HepG2 (cell line): Measurements from ENCODE around the gene C1QB. TPM values are rescaled to one million over a fixed set of nuclear protein-coding genes. Genes with fewer than 3 reads are reported as not detected.

ENCODE experiments used
- ATAC-seq: fragments of 200-7000 bp; cut with Tn5 transposase; 3 replicates; pipeline ENCODE4 v1.9.1; 2020; ENCODE audit warnings: mild to moderate bottlenecking, moderate library complexity
- BruUV-seq: library from RNA; stranded (reverse); fragments of 400-500 nt; replicated peaks from 2 replicates; lab custom pipeline; 2021; lab: Mats Ljungman, UMichigan
- CTCF ChIA-PET: fragments of 300-600 bp; formaldehyde crosslinking; extraction: SDS; loops from one replicate; lab custom pipeline; 2021; ENCODE audit warnings: low total read pairs, inconsistent platforms, low intra/inter-chr PET ratio; lab: Yijun Ruan, JAX
- POLR2A ChIA-PET: fragments of 350-600 bp; sonication (Branson Sonifier 250); formaldehyde crosslinking; loops from one replicate; lab custom pipeline; 2020; ENCODE audit warnings: antibody characterized with exemption, inconsistent platforms; lab: Yijun Ruan, JAX
- DNase-seq: peaks from one replicate; pipeline ENCODE4 v3.0.0-alpha.2; 2015; ENCODE audit warnings: low spot score
- FAIRE-seq: peaks from 3 replicates; lab custom pipeline; 2011; peaks lifted over from hg19 to GRCh38; lab: Jason Lieb, UNC
- H2AFZ ChIP-seq: one replicate; pipeline ENCODE4 v1.6.1; 2011; ENCODE audit warnings: low read length, inconsistent platforms
- H3K27ac ChIP-seq: fragments of 300-600 bp; 3 replicates; pipeline ENCODE4 v1.8.0; 2011; ENCODE audit warnings: mixed run types, mild to moderate bottlenecking, mixed read lengths, low read length, inconsistent platforms; ENCODE audit not compliant: insufficient read depth; ENCODE audit errors: extremely low read length
- H3K27me3 ChIP-seq, 2 experiments: fragments of 200-600 bp in 1 of 2; 2 replicates in 1 of 2; 3 replicates in 1 of 2; pipeline versions ENCODE4 v1.6.0 to v1.8.0; 2011; ENCODE audit warnings: low read length in 2 of 2, mild to moderate bottlenecking in 2 of 2, moderate library complexity in 2 of 2, inconsistent platforms in 1 of 2; ENCODE audit not compliant: insufficient read depth in 2 of 2, control insufficient read depth in 1 of 2
- H3K36me3 ChIP-seq, 2 experiments: fragments of 200-600 bp in 1 of 2; replicated peaks in 1 of 2; 2 replicates in 1 of 2; 3 replicates in 1 of 2; pipeline versions ENCODE4 v1.5.1 to v1.8.0; 2011; ENCODE audit warnings: low read length in 2 of 2, inconsistent platforms in 1 of 2; ENCODE audit not compliant: insufficient read depth in 2 of 2, control insufficient read depth in 1 of 2
- H3K4me1 ChIP-seq: 2 replicates; pipeline ENCODE4 v1.5.1; 2012; ENCODE audit warnings: low read length, inconsistent platforms; ENCODE audit not compliant: insufficient read depth
- H3K4me2 ChIP-seq: 2 replicates; pipeline ENCODE4 v1.6.0; 2011; ENCODE audit warnings: low read depth, low read length, inconsistent platforms
- H3K4me3 ChIP-seq, 3 experiments: fragments of 200-600 bp in 1 of 3; sonication (generic), shearing (Covaris generic) in 1 of 3; replicated peaks in 1 of 3; 2 replicates each; pipeline ENCODE4 v1.5.1; 2011 to 2016; ENCODE audit warnings: low read length in 3 of 3, inconsistent platforms in 2 of 3, low read depth in 2 of 3, mild to moderate bottlenecking in 2 of 3, control low read depth in 1 of 3, mixed read lengths in 1 of 3; ENCODE audit not compliant: insufficient read depth in 1 of 3
- H3K79me2 ChIP-seq: one replicate; pipeline ENCODE4 v1.6.1; 2011; ENCODE audit warnings: low read length, inconsistent platforms; ENCODE audit not compliant: insufficient read depth
- H3K9ac ChIP-seq: 2 replicates; pipeline ENCODE4 v1.6.0; 2011; ENCODE audit warnings: mild to moderate bottlenecking, low read depth, low read length, inconsistent platforms; ENCODE audit not compliant: insufficient read depth
- H3K9me3 ChIP-seq: 2 replicates; pipeline ENCODE4 v1.5.1; 2012; ENCODE audit warnings: mild to moderate bottlenecking, low read length
- H4K20me1 ChIP-seq: 2 replicates; pipeline ENCODE4 v1.6.0; 2011; ENCODE audit warnings: inconsistent platforms, mild to moderate bottlenecking, low read length, moderate library complexity; ENCODE audit not compliant: insufficient read depth
- FOXK2 ChIP-seq: fragments of 450-650 bp; IDR thresholded peaks from 2 replicates; pipeline ENCODE4 v1.6.1; 2016
- KAT2B ChIP-seq: fragments of 150-350 bp; IDR thresholded peaks from 2 replicates; pipeline ENCODE4 v1.6.1; 2014; ENCODE audit warnings: low read depth, low read length, borderline replicate concordance
- MAFG ChIP-seq: sonication (generic); formaldehyde crosslinking; IDR thresholded peaks from 2 replicates; pipeline ENCODE4 v1.5.1; 2020; ENCODE audit warnings: mild to moderate bottlenecking, missing genetic modification reagents
- MAZ ChIP-seq, 2 experiments: sonication (generic) in 1 of 2; formaldehyde crosslinking in 1 of 2; IDR thresholded peaks; 2 replicates each; pipeline versions ENCODE4 v1.5.0 to v1.6.1; 2012 to 2020; ENCODE audit warnings: low read depth in 2 of 2, mild to moderate bottlenecking in 2 of 2, borderline replicate concordance in 1 of 2, improper control_type of control experiment in 1 of 2, low read length in 1 of 2, missing genetic modification reagents in 1 of 2, moderate library complexity in 1 of 2
- MLLT10 ChIP-seq: sonication (generic); formaldehyde crosslinking; IDR thresholded peaks from 2 replicates; pipeline ENCODE4 v1.4.0; 2020; ENCODE audit warnings: missing genetic modification reagents
- PAWR ChIP-seq: sonication (generic); formaldehyde crosslinking; IDR thresholded peaks from 2 replicates; pipeline ENCODE4 v1.4.0; 2020; ENCODE audit warnings: missing genetic modification reagents, mild to moderate bottlenecking, borderline replicate concordance
- PCBP2 ChIP-seq: fragments of 200-400 bp; formaldehyde crosslinking; optimal IDR thresholded peaks from 2 replicates; pipeline ENCODE3; 2018; ENCODE audit warnings: low read length, low read depth; ENCODE audit not compliant: poor library complexity, severe bottlenecking
- PHF21A ChIP-seq: sonication (generic); formaldehyde crosslinking; IDR thresholded peaks from 2 replicates; pipeline ENCODE4 v1.5.0; 2020; ENCODE audit warnings: mild to moderate bottlenecking, missing genetic modification reagents
- RBM22 ChIP-seq: fragments of 200-400 bp; formaldehyde crosslinking; optimal IDR thresholded peaks from 2 replicates; pipeline ENCODE3; 2017; ENCODE audit warnings: mild to moderate bottlenecking, low read length, moderate library complexity
- RBM39 ChIP-seq: fragments of 200-400 bp; formaldehyde crosslinking; IDR thresholded peaks from one replicate; pipeline ENCODE4 v1.6.1; 2018; ENCODE audit warnings: antibody characterized with exemption, mild to moderate bottlenecking, low read depth, low read length; ENCODE audit not compliant: poor library complexity, severe bottlenecking
- SATB2 ChIP-seq: sonication (generic); formaldehyde crosslinking; IDR thresholded peaks from 2 replicates; pipeline ENCODE4 v1.5.0; 2020; ENCODE audit warnings: missing genetic modification reagents
- TBX3 ChIP-seq: fragments of 450-650 bp; IDR thresholded peaks from 2 replicates; pipeline ENCODE4 v1.6.1; 2017; ENCODE audit warnings: antibody characterized with exemption, mild to moderate bottlenecking, inconsistent platforms, borderline replicate concordance
- TEAD3 ChIP-seq: optimal IDR thresholded peaks from 2 replicates; pipeline ENCODE3; 2016; ENCODE audit warnings: borderline replicate concordance
- ZNF563 ChIP-seq: sonication (generic); formaldehyde crosslinking; IDR thresholded peaks from 2 replicates; pipeline ENCODE4 v1.8.0; 2022; ENCODE audit warnings: mild to moderate bottlenecking, moderate library complexity, missing genetic modification reagents
- ZNF780A ChIP-seq: sonication (generic); formaldehyde crosslinking; IDR thresholded peaks from 2 replicates; pipeline ENCODE4 v1.8.0; 2022; ENCODE audit warnings: mild to moderate bottlenecking, missing genetic modification reagents, moderate library complexity
- WGBS: methylation state at CpG from one replicate; pipeline ENCODE4 v1.1.6; 2017; ENCODE audit warnings: low lambda C conversion rate; 5-methylcytosine and 5-hydroxymethylcytosine counted together
- in situ Hi-C: cut with HindIII; loops from 2 replicates; pipeline ENCODE4 v1.10.0; 2017; ENCODE audit warnings: low pct_unique_long_range_greater_than_20kb; ENCODE audit not compliant: extremely low pct_ligation_motif_present
- intact Hi-C: fragments of 100-400 bp; cut with micrococcal nuclease; formaldehyde crosslinking; loops from one replicate; pipeline ENCODE4 v1.10.0; 2022; ENCODE audit not compliant: unreplicated experiment
- polyA plus RNA-seq, 8 experiments: library from polyadenylated mRNA; depleted of rRNA in 3 of 8; stranded (reverse) in 7 of 8; unstranded in 1 of 8; fragments of >200 nt; fragmentation: Illumina TruSeq in 4 of 8; extraction: Trizol in 4 of 8; gene quantifications; 2 replicates each; pipeline versions ENCODE4 v1.2.1 to v1.2.3, GENCODE V29; 2011 to 2016; ENCODE audit warnings: low read depth in 4 of 8, missing spikeins in 1 of 8, mixed read lengths in 1 of 8; ENCODE audit not compliant: insufficient read depth in 1 of 8
- total RNA-seq, 5 experiments: library from RNA; depleted of rRNA; stranded (reverse); fragments of >200 nt; fragmentation: Illumina TruSeq; extraction: Trizol; gene quantifications; 2 replicates each; pipeline ENCODE4 v1.2.3, GENCODE V29; 2016; ENCODE audit warnings: low read depth in 1 of 5

C1QB gene
- total and polyA plus RNA-seq, 2 of the 13 experiments (the other 11 are each of a cell fraction or from before 2014, with no cell fraction given): not detected

DNA sequence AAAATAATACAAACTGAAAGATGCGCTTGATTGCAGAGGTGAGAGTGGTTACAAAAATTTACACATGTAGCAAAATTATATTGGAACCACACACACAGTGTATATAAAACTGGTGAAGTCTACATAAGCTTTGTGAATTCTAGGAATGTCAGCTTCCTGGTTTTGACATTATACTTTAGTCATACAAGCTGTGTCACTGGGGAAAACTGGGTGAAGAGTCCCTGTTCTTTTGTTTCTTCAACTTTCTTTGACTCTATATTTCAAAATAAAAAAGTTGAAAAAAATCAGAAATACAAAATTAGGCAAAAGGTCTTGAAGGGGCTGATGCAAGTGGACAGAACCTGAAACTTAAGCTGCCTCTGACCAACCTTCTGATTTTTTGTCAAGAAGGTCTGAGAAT lies 6.7 kb upstream of the C1QB start:
- no peak overlapping the region for H3K27ac ChIP-seq
- ChIA-PET CTCF (no interaction called here), POLR2A (no interaction called here)
- no peaks in the 10 kb centered on the region for H3K9me3 ChIP-seq
- in situ Hi-C loops (loop anchor here (10.0 kb wide), 1 partner anchor 512 kb away; no protein-coding TSS in a partner anchor), intact Hi-C loops (no loop called here)
- no peak overlapping the region for H3K4me3 ChIP-seq
- H3K9ac ChIP-seq: no peak overlapping the region
- H3K4me2 ChIP-seq: no peak overlapping the region
- peaks cover 3% of the 10 kb centered on the region; the same call in 1 of the 2 replicates for H4K20me1 ChIP-seq
- 61% methylated on average over 1 of the region's 1 CpG for WGBS
- BruUV-seq: no TSS peak
- no peak overlapping the region for H2AFZ ChIP-seq
- H3K79me2 ChIP-seq: no peaks in the 10 kb centered on the region
- peaks cover 6 to 27% of the 10 kb centered on the region in 2 experiments; a peak in 3 of 5 replicates for H3K27me3 ChIP-seq
- no peak for DNase-seq
- no peaks in the 10 kb centered on the region for H3K4me1 ChIP-seq
- no peak for ATAC-seq
- no peak for FAIRE-seq
- no peaks in the 10 kb centered on the region for H3K36me3 ChIP-seq
- TF ChIP-seq ZNF780A (CRISPR knock-in tag): no peak
- no peak for TF ChIP-seq TBX3
- TF ChIP-seq MAZ (IDR thresholded peaks at IDR 0.05; ENCODE audit: borderline replicate concordance, low read depth, low read length): no peak
- no peak for TF ChIP-seq MAZ (CRISPR knock-in tag; IDR thresholded peaks at IDR 0.05; ENCODE audit: low read depth)

DNA sequence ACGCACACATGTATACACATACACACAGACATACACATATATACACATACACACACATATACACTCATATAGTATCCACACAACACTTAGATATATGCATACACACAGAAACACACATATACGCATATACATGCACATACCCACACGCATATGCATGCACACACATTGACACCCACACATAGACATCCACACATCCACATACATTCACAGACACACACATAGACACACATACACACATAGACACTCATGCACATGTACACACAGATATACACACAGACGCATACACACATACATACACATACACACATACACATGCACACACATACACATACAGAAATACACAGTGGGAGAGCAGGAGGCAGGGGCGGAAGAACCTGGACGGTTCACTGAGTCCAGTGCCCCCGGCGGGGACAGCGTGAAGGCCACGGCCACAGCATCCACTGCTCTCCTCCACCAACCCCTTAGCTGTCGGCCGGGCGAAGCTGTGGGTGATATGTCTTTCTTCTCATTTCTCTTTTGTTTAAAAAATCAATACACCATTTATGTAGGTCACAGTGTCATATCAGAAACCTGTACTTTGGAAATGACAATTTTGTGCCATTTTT lies 2.8 kb upstream of the C1QB start:
- H4K20me1 ChIP-seq: no peaks in the 10 kb centered on the region
- ChIA-PET POLR2A (no interaction called here), CTCF (no interaction called here)
- H3K9me3 ChIP-seq: no peaks in the 10 kb centered on the region
- no peak for ATAC-seq
- TF ChIP-seq SATB2 (CRISPR knock-in tag): no peak
- no peak for TF ChIP-seq KAT2B
- TF ChIP-seq RBM39: no peak
- no peak for TF ChIP-seq PAWR (CRISPR knock-in tag)
- no peak for TF ChIP-seq RBM22
- no peak for TF ChIP-seq MLLT10 (CRISPR knock-in tag)
- no peak for TF ChIP-seq PCBP2
- TF ChIP-seq FOXK2: no peak
- TF ChIP-seq ZNF563: no peak
- no peak for TF ChIP-seq TEAD3
- TF ChIP-seq PHF21A: no peak
- TF ChIP-seq MAFG (CRISPR knock-in tag): no peak
- no peaks in the 10 kb centered on the region for H3K4me1 ChIP-seq
- H3K4me2 ChIP-seq: no peak overlapping the region
- no peak for DNase-seq
- intact Hi-C loops (no loop called here), in situ Hi-C loops (no loop called here)
- no peak overlapping the region for H2AFZ ChIP-seq
- no peak overlapping the region for H3K4me3 ChIP-seq
- peaks cover 4 to 44% of the 10 kb centered on the region in 2 experiments; a peak in 4 of 5 replicates for H3K27me3 ChIP-seq
- no peak for FAIRE-seq
- no peaks in the 10 kb centered on the region for H3K79me2 ChIP-seq
- no TSS peak for BruUV-seq
- H3K36me3 ChIP-seq: no peaks in the 10 kb centered on the region
- no peak overlapping the region for H3K9ac ChIP-seq
- WGBS: 52% methylated on average over 11 of the region's 13 CpGs
- H3K27ac ChIP-seq: no peak overlapping the region
